Skeletal muscle satellite cell (primary cell): Measurements from ENCODE around the gene ASAP3.

Experiments
- H3K27me3 ChIP-seq: 2 replicates; pipeline ENCODE4 v1.7.0; 2013; ENCODE audit warnings: low read length; ENCODE audit not compliant: control insufficient read depth, insufficient read depth
- H3K36me3 ChIP-seq: 2 replicates; pipeline ENCODE4 v1.7.0; 2013; ENCODE audit warnings: mild to moderate bottlenecking, control low read depth, low read length; ENCODE audit not compliant: insufficient read depth
- H3K4me1 ChIP-seq: 2 replicates; pipeline ENCODE4 v1.7.0; 2013; ENCODE audit warnings: low read length; ENCODE audit not compliant: control insufficient read depth, insufficient read depth
- H3K4me2 ChIP-seq: 2 replicates; pipeline ENCODE4 v1.7.0; 2013; ENCODE audit warnings: mild to moderate bottlenecking, low read length
- H3K4me3 ChIP-seq: 2 replicates; pipeline ENCODE4 v1.7.0; 2013; ENCODE audit warnings: low read length
- H3K9ac ChIP-seq: 2 replicates; pipeline ENCODE4 v1.7.0; 2013; ENCODE audit warnings: mild to moderate bottlenecking, low read depth, low read length, moderate library complexity
- H3K9me3 ChIP-seq: replicated peaks from 2 replicates; pipeline ENCODE4 v1.7.0; 2013; ENCODE audit warnings: mild to moderate bottlenecking, control low read depth, low read length

The ASAP3 gene

GRCh38 chr1:23399229-23399628 is 84.8 kb downstream of the ASAP3 start:
- Histone ChIP-seq H3K36me3 (no peaks in the 10 kb centered on the region), H3K9me3 (no peaks in the 10 kb centered on the region), H3K4me3 (no peak overlapping the region), H3K4me1 (peaks cover 29% of the 10 kb centered on the region), H3K9ac (no peak overlapping the region), H3K4me2 (no peak overlapping the region), H3K27me3 (no peaks in the 10 kb centered on the region)

- H3K4me3 ChIP-seq, result no peak overlapping the region
- peaks cover 26% of the 10 kb centered on the region for H3K4me1 ChIP-seq
- H3K9ac ChIP-seq, result no peak overlapping the region
- no peaks in the 10 kb centered on the region for H3K9me3 ChIP-seq
- no peaks in the 10 kb centered on the region for H3K36me3 ChIP-seq
- no peaks in the 10 kb centered on the region for H3K27me3 ChIP-seq
- H3K4me2 ChIP-seq, result no peak overlapping the region
Observed at GRCh38 chr1:23397908-23398307, 86.1 kb downstream of the ASAP3 start.

GRCh38 chr1:23396380-23396779 is 87.6 kb downstream of the ASAP3 start:
- no peaks in the 10 kb centered on the region for H3K36me3 ChIP-seq
- H3K9ac ChIP-seq, result no peak overlapping the region
- H3K4me2 ChIP-seq, result no peak overlapping the region
- no peak overlapping the region for H3K4me3 ChIP-seq
- no peaks in the 10 kb centered on the region for H3K27me3 ChIP-seq
- no peaks in the 10 kb centered on the region for H3K9me3 ChIP-seq
- peaks cover 20% of the 10 kb centered on the region for H3K4me1 ChIP-seq

GRCh38 chr1:23395849-23396248 is 88.1 kb downstream of the ASAP3 start:
- no peaks in the 10 kb centered on the region for H3K36me3 ChIP-seq
- no peaks in the 10 kb centered on the region for H3K9me3 ChIP-seq
- H3K4me3 ChIP-seq, result no peak overlapping the region
- H3K27me3 ChIP-seq, result no peaks in the 10 kb centered on the region
- peaks cover 20% of the 10 kb centered on the region for H3K4me1 ChIP-seq
- no peak overlapping the region for H3K4me2 ChIP-seq
- no peak overlapping the region for H3K9ac ChIP-seq

- H3K4me3 ChIP-seq, result no peak overlapping the region
- no peaks in the 10 kb centered on the region for H3K27me3 ChIP-seq
- no peak overlapping the region for H3K9ac ChIP-seq
- H3K9me3 ChIP-seq, result no peaks in the 10 kb centered on the region
- peak overlapping the region; percentile 20 for H3K4me2 ChIP-seq
- no peaks in the 10 kb centered on the region for H3K36me3 ChIP-seq
- peaks cover 20% of the 10 kb centered on the region for H3K4me1 ChIP-seq
Observed at GRCh38 chr1:23395154-23395724, 88.7 kb downstream of the ASAP3 start.

GRCh38 chr1:23394684-23395083 is 89.3 kb downstream of the ASAP3 start:
- Histone ChIP-seq H3K9me3 (no peaks in the 10 kb centered on the region), H3K27me3 (no peaks in the 10 kb centered on the region), H3K36me3 (no peaks in the 10 kb centered on the region), H3K9ac (no peak overlapping the region), H3K4me2 (peak overlapping the region; percentile 20), H3K4me3 (no peak overlapping the region), H3K4me1 (peaks cover 20% of the 10 kb centered on the region)

- peaks cover 20% of the 10 kb centered on the region for H3K4me1 ChIP-seq
- no peak overlapping the region for H3K4me2 ChIP-seq
- no peaks in the 10 kb centered on the region for H3K9me3 ChIP-seq
- no peaks in the 10 kb centered on the region for H3K36me3 ChIP-seq
- no peaks in the 10 kb centered on the region for H3K27me3 ChIP-seq
- no peak overlapping the region for H3K4me3 ChIP-seq
- no peak overlapping the region for H3K9ac ChIP-seq
Observed at GRCh38 chr1:23394181-23394580, 89.8 kb downstream of the ASAP3 start.

- Histone ChIP-seq H3K4me1 (peaks cover 20% of the 10 kb centered on the region), H3K9ac (no peak overlapping the region), H3K36me3 (no peaks in the 10 kb centered on the region), H3K4me3 (no peak overlapping the region), H3K4me2 (no peak overlapping the region), H3K27me3 (no peaks in the 10 kb centered on the region), H3K9me3 (no peaks in the 10 kb centered on the region)
Observed at GRCh38 chr1:23393706-23394105, 90.3 kb downstream of the ASAP3 start.

GRCh38 chr1:23392125-23392855 is 91.7 kb downstream of the ASAP3 start:
- Histone ChIP-seq H3K9ac (no peak overlapping the region), H3K9me3 (no peaks in the 10 kb centered on the region), H3K4me3 (no peak overlapping the region), H3K27me3 (no peaks in the 10 kb centered on the region), H3K4me2 (no peak overlapping the region), H3K36me3 (no peaks in the 10 kb centered on the region), H3K4me1 (peaks cover 20% of the 10 kb centered on the region)

- Histone ChIP-seq H3K9ac (no peak overlapping the region), H3K4me1 (peaks cover 22% of the 10 kb centered on the region), H3K27me3 (no peaks in the 10 kb centered on the region), H3K4me2 (no peak overlapping the region), H3K9me3 (no peaks in the 10 kb centered on the region), H3K36me3 (no peaks in the 10 kb centered on the region), H3K4me3 (no peak overlapping the region)
Observed at GRCh38 chr1:23389837-23390321, 94.1 kb downstream of the ASAP3 start.

- Histone ChIP-seq H3K4me2 (no peak overlapping the region), H3K4me3 (no peak overlapping the region), H3K9me3 (no peaks in the 10 kb centered on the region), H3K4me1 (peaks cover 11% of the 10 kb centered on the region), H3K27me3 (no peaks in the 10 kb centered on the region), H3K9ac (no peak overlapping the region), H3K36me3 (no peaks in the 10 kb centered on the region)
Observed at GRCh38 chr1:23387494-23387893, 96.5 kb downstream of the ASAP3 start.

GRCh38 chr1:23385119-23385621 is 98.8 kb downstream of the ASAP3 start:
- H3K4me2 ChIP-seq, result no peak overlapping the region
- no peak overlapping the region for H3K4me3 ChIP-seq
- no peaks in the 10 kb centered on the region for H3K9me3 ChIP-seq
- H3K36me3 ChIP-seq, result no peaks in the 10 kb centered on the region
- H3K27me3 ChIP-seq, result no peaks in the 10 kb centered on the region
- no peak overlapping the region for H3K9ac ChIP-seq
- peaks cover 17% of the 10 kb centered on the region for H3K4me1 ChIP-seq
